K562 (cell line): ENCODE results near the gene CCM2. TPM values are rescaled to one million over a fixed set of nuclear protein-coding genes. Genes with fewer than 3 reads are reported as not detected.

Experiments
- ATAC-seq: fragments of 200-7000 bp; cut with Tn5 transposase; 3 replicates; pipeline ENCODE4 v1.9.1; 2020; ENCODE audit warnings: moderate library complexity
- BruUV-seq: library from RNA; stranded (reverse); fragments of 400-500 nt; replicated peaks from 2 replicates; lab custom pipeline; 2021; lab: Mats Ljungman, UMichigan
- CTCF ChIA-PET: fragments of 300-600 bp; formaldehyde crosslinking; extraction: SDS; loops from one replicate; lab custom pipeline; 2021; ENCODE audit warnings: low intra/inter-chr PET ratio; lab: Yijun Ruan, JAX
- POLR2A ChIA-PET: fragments of 300-600, 350-650 bp; sonication (Branson Sonifier 250); formaldehyde crosslinking; extraction: SDS; loops from one replicate; lab custom pipeline; 2021; ENCODE audit warnings: antibody characterized with exemption, inconsistent platforms; lab: Yijun Ruan, JAX
- DNase-seq, 4 experiments: peaks; one replicate each; pipeline versions ENCODE4 v3.0.0 to v3.0.0-alpha.2; 2011 to 2018; ENCODE audit warnings: low spot score in 3 of 4, mixed read lengths in 3 of 4; ENCODE audit errors: extremely low read depth in 1 of 4
- FAIRE-seq: peaks from 2 replicates; lab custom pipeline; 2011; peaks lifted over from hg19 to GRCh38; lab: Jason Lieb, UNC
- H2AFZ ChIP-seq: 2 replicates; pipeline ENCODE4 v1.6.0; 2011; ENCODE audit warnings: low read depth, low read length, control low read depth, inconsistent platforms
- H3K27ac ChIP-seq: fragments of 200-600 bp; 3 replicates; pipeline ENCODE4 v1.8.0; 2011; ENCODE audit warnings: low read depth, mild to moderate bottlenecking, control low read depth, inconsistent platforms, low read length, moderate library complexity, mixed read lengths; ENCODE audit errors: extremely low read depth
- H3K27me3 ChIP-seq, 2 experiments: fragments of 300-600 bp in 1 of 2; 2 replicates in 1 of 2; 3 replicates in 1 of 2; pipeline versions ENCODE4 v1.6.0 to v1.8.0; 2011; ENCODE audit warnings: inconsistent platforms in 2 of 2, low read length in 2 of 2, mild to moderate bottlenecking in 1 of 2, mixed read lengths in 1 of 2, moderate library complexity in 1 of 2; ENCODE audit not compliant: control insufficient read depth in 2 of 2, insufficient read depth in 2 of 2
- H3K36me3 ChIP-seq: fragments of 300-600 bp; 3 replicates; pipeline ENCODE4 v1.8.0; 2011; ENCODE audit warnings: mild to moderate bottlenecking, low read length, inconsistent platforms; ENCODE audit not compliant: control insufficient read depth, insufficient read depth
- H3K4me1 ChIP-seq, 2 experiments: fragments of 200-600 bp in 1 of 2; replicated peaks in 1 of 2; 2 replicates in 1 of 2; 3 replicates in 1 of 2; pipeline versions ENCODE4 v1.5.1 to v1.8.0; 2011; ENCODE audit warnings: inconsistent platforms in 2 of 2, low read length in 2 of 2, mild to moderate bottlenecking in 1 of 2, mixed read lengths in 1 of 2, moderate library complexity in 1 of 2; ENCODE audit not compliant: control insufficient read depth in 2 of 2, insufficient read depth in 2 of 2
- H3K4me2 ChIP-seq: 2 replicates; pipeline ENCODE4 v1.6.1; 2011; ENCODE audit warnings: low read length, control low read depth, inconsistent platforms, mixed read lengths; ENCODE audit not compliant: insufficient read depth
- H3K4me3 ChIP-seq: fragments of 200-600 bp; sonication (generic), shearing (Covaris generic); 2 replicates; pipeline ENCODE4 v1.5.1; 2016; ENCODE audit warnings: control low read depth, inconsistent platforms
- H3K79me2 ChIP-seq: fragments of 200-600 bp; 3 replicates; pipeline ENCODE4 v1.8.0; 2011; ENCODE audit warnings: low read length, inconsistent platforms; ENCODE audit not compliant: control insufficient read depth, insufficient read depth
- H3K9ac ChIP-seq, 2 experiments: 2 replicates each; pipeline versions ENCODE4 v1.6.0 to v1.6.1; 2011; ENCODE audit warnings: low read depth in 2 of 2, low read length in 2 of 2, control low read depth in 1 of 2, inconsistent platforms in 1 of 2, mild to moderate bottlenecking in 1 of 2, mixed read lengths in 1 of 2; ENCODE audit not compliant: insufficient read depth in 1 of 2
- H3K9me1 ChIP-seq: one replicate; pipeline ENCODE4 v1.6.0; 2011; ENCODE audit warnings: inconsistent platforms, mild to moderate bottlenecking, low read length, moderate library complexity; ENCODE audit not compliant: control insufficient read depth, insufficient read depth
- H3K9me3 ChIP-seq: replicated peaks from 2 replicates; pipeline ENCODE4 v1.5.1; 2011; ENCODE audit warnings: low read depth, low read length, inconsistent platforms; ENCODE audit not compliant: control insufficient read depth, insufficient read depth
- H4K20me1 ChIP-seq: replicated peaks from 2 replicates; pipeline ENCODE4 v1.6.1; 2011; ENCODE audit warnings: low read length, inconsistent platforms, mixed read lengths; ENCODE audit not compliant: control insufficient read depth, insufficient read depth
- BCOR ChIP-seq: fragments of 450-650 bp; IDR thresholded peaks from 2 replicates; pipeline ENCODE4 v1.6.1; 2016
- BHLHE40 ChIP-seq: IDR thresholded peaks from 2 replicates; pipeline ENCODE4 v1.6.1; 2011; ENCODE audit warnings: low read length, improper control_type of control experiment
- CTBP1 ChIP-seq: fragments of 450-650 bp; IDR thresholded peaks from 2 replicates; pipeline ENCODE4 v1.6.1; 2016; ENCODE audit warnings: borderline replicate concordance
- GATA2 ChIP-seq: sonication (generic); formaldehyde crosslinking; IDR thresholded peaks from 2 replicates; pipeline ENCODE4 v1.4.0; 2020; ENCODE audit warnings: mild to moderate bottlenecking, missing genetic modification reagents
- HDAC1 ChIP-seq, 2 experiments: fragments of 450-650 bp; IDR thresholded peaks; 2 replicates each; pipeline ENCODE4 v1.6.1; 2016 to 2017; ENCODE audit warnings: inconsistent platforms in 1 of 2, mild to moderate bottlenecking in 1 of 2, moderate library complexity in 1 of 2
- HDAC2 ChIP-seq: fragments of 450-650 bp; IDR thresholded peaks from 2 replicates; pipeline ENCODE4 v1.6.1; 2016; ENCODE audit warnings: mild to moderate bottlenecking
- NUFIP1 ChIP-seq: fragments of 450-650 bp; IDR thresholded peaks from 2 replicates; pipeline ENCODE4 v1.6.1; 2018; ENCODE audit not compliant: partially characterized antibody
- RAD21 ChIP-seq, 2 experiments: fragments of 250-450 bp in 1 of 2; fragments of 450-650 bp in 1 of 2; sonication (Bioruptor Pico) in 1 of 2; formaldehyde crosslinking in 1 of 2; IDR thresholded peaks in 1 of 2; conservative IDR thresholded peaks in 1 of 2; 2 replicates each; pipeline versions ENCODE4 v1.4.0 to v1.8.0; 2020 to 2022; ENCODE audit warnings: mild to moderate bottlenecking in 2 of 2, moderate library complexity in 1 of 2
- SMC3 ChIP-seq: conservative IDR thresholded peaks from 2 replicates; pipeline ENCODE4 v1.6.1; 2011; ENCODE audit warnings: low read depth, low read length, improper control_type of control experiment; ENCODE audit not compliant: insufficient read depth
- STAG1 ChIP-seq: sonication (generic); formaldehyde crosslinking; IDR thresholded peaks from 2 replicates; pipeline ENCODE4 v1.5.0; 2020; ENCODE audit warnings: missing genetic modification reagents, borderline replicate concordance
- ZBTB43 ChIP-seq: sonication (generic); formaldehyde crosslinking; IDR thresholded peaks from 2 replicates; pipeline ENCODE4 v1.8.0; 2023; ENCODE audit warnings: mild to moderate bottlenecking, missing genetic modification reagents
- ZNF398 ChIP-seq: fragments of 250-450 bp; sonication (Bioruptor Pico); IDR thresholded peaks from 2 replicates; pipeline ENCODE4 v1.8.0; 2021; ENCODE audit warnings: moderate library complexity, mild to moderate bottlenecking, inconsistent platforms
- WGBS: fragments of 100-300 bp; shearing (Covaris generic); methylation state at CpG from one replicate; pipeline ENCODE4 v1.1.6; 2016; ENCODE audit warnings: low coverage, mixed read lengths; ENCODE audit not compliant: insufficient coverage; ENCODE audit errors: missing lambda C conversion rate; 5-methylcytosine and 5-hydroxymethylcytosine counted together
- in situ Hi-C: fragments of 300-500 bp; cut with MboI; formaldehyde crosslinking; loops from 4 replicates; pipeline ENCODE4 v1.15.0; 2018; ENCODE audit warnings: inconsistent platforms, mixed read lengths
- intact Hi-C: fragments of 100-400 bp; cut with micrococcal nuclease; formaldehyde crosslinking; loops from 2 replicates; pipeline ENCODE4 v1.14.2; 2022
- polyA plus RNA-seq, 8 experiments: library from polyadenylated mRNA; depleted of rRNA in 4 of 8; stranded (reverse) in 5 of 8; unstranded in 3 of 8; fragments of >200 nt; fragmentation: Nextera tagmentation in 2 of 8; fragmentation: Illumina TruSeq in 1 of 8; extraction: Ambion mirVana in 2 of 8; extraction: Trizol in 1 of 8; gene quantifications; 2 replicates each; pipeline versions ENCODE4 v1.2.1 to v1.2.3, GENCODE V29; 2011 to 2014; ENCODE audit warnings: inconsistent platforms in 1 of 8, missing spikeins in 1 of 8
- total RNA-seq, 7 experiments: library from RNA; depleted of rRNA in 6 of 7; stranded (reverse); fragments of >200 nt in 6 of 7; fragmentation: Illumina TruSeq in 2 of 7; extraction: Trizol in 2 of 7; gene quantifications; 2 replicates each; pipeline versions ENCODE4 v1.2.1 to v1.2.3, GENCODE V29; 2011 to 2021; ENCODE audit warnings: low replicate concordance in 1 of 7

CCM2 gene
- total and polyA plus RNA-seq, 9 of the 15 experiments (the other 6 are each of a cell fraction or from before 2014, with no cell fraction given) = 0.41 to 38.6 (median 25.9) TPM

GRCh38 chr7:44967571-44968446 is 32.2 kb upstream of the CCM2 start:
- no peaks in the 10 kb centered on the region for H3K36me3 ChIP-seq
- FAIRE-seq (peak; percentile 67), ATAC-seq (peak; percentile 76), DNase-seq (peak; percentile 61 to 66 (median 63))
- in situ Hi-C loops = loop anchor here (5.0 kb wide), 1 partner anchor 169 kb away; no protein-coding TSS in a partner anchor
- H3K9ac ChIP-seq = peak overlapping the region in 1 of 2 experiments; percentile 61; a peak in 2 of 4 replicates
- no peak overlapping the region for H3K4me2 ChIP-seq
- intact Hi-C loops = loop anchor here (5.0 kb wide), 1 partner anchor 381 kb away; no protein-coding TSS in a partner anchor
- peak overlapping the region; percentile 75 for H2AFZ ChIP-seq
- BruUV-seq = no TSS peak
- H3K9me3 ChIP-seq = no peaks in the 10 kb centered on the region
- CTCF ChIA-PET = interaction anchor here (0.8 to 1.3 kb wide), 2 partner anchors 165 to 168 kb away, joined by 3 to 7 read pairs; no protein-coding TSS in a partner anchor
- no peak overlapping the region for H3K27ac ChIP-seq
- no peaks in the 10 kb centered on the region for H3K27me3 ChIP-seq
- WGBS = 33% methylated on average over 18 of the region's 18 CpGs
- no peaks in the 10 kb centered on the region for H3K79me2 ChIP-seq
- POLR2A ChIA-PET = no interaction called here
- no peak overlapping the region for H3K4me3 ChIP-seq
- no peaks in the 10 kb centered on the region for H4K20me1 ChIP-seq
- peaks cover 0 to 45% of the 10 kb centered on the region in 2 experiments; a peak in 3 of 5 replicates for H3K4me1 ChIP-seq
- peaks cover 5% of the 10 kb centered on the region for H3K9me1 ChIP-seq
- TF ChIP-seq ZBTB43 (no peak), NUFIP1 (no peak), RAD21 (CRISPR knock-in tag; conservative IDR thresholded peaks at IDR 0.05 in 1 of 2, IDR thresholded peaks at IDR 0.05 in 1 of 2) (peak; percentile 60 to 77), SMC3 (peak; percentile 70), HDAC1 (IDR thresholded peaks at IDR 0.05) (peak in 1 of 2 experiments; percentile 52; a peak in 2 of 4 replicates), BHLHE40 (peak; percentile 19; the same call in 1 of the 2 replicates), GATA2 (CRISPR knock-in tag) (no peak), CTBP1 (peak; percentile 18; the same call in 1 of the 2 replicates), STAG1 (CRISPR knock-in tag) (peak; percentile 75; the same call in 1 of the 2 replicates), BCOR (peak; percentile 99), ZNF398 (no peak), HDAC2 (peak; percentile 92)
